ENCODE data around the gene TTYH3. TPM values are rescaled to one million over a fixed set of nuclear protein-coding genes. Genes with fewer than 3 reads are reported as not detected.

TTYH3 gene
- total and polyA plus RNA-seq, 2 of the 13 experiments (the other 11 are each of a cell fraction or from before 2014, with no cell fraction given), result 26.3 to 50.0 TPM

GRCh38 chr7:2639695-2640481 lies 8.1 kb downstream of the TTYH3 start (continued):
- no peak for TF ChIP-seq ZNF609 (CRISPR knock-in tag; IDR thresholded peaks at IDR 0.05; ENCODE audit: borderline replicate concordance)

- peaks cover 68% of the 10 kb centered on the region for H3K79me2 ChIP-seq (ENCODE audit: insufficient read depth, low read length)
- TF ChIP-seq ZBTB38 (CRISPR knock-in tag; IDR thresholded peaks at IDR 0.05) (peak; percentile 35; the same call in 1 of the 2 replicates), THAP11 (CRISPR knock-in tag; IDR thresholded peaks at IDR 0.05) (no peak), ZNF740 (CRISPR knock-in tag; IDR thresholded peaks at IDR 0.05) (peak; percentile 38; the same call in 1 of the 2 replicates), RBFOX2 (IDR thresholded peaks at IDR 0.05; ENCODE audit: low read depth, low read length) (peak; percentile 65), ZFX (CRISPR knock-in tag; IDR thresholded peaks at IDR 0.05; ENCODE audit: low read depth) (peak; percentile 25; the same call in 1 of the 2 replicates), AGO2 (optimal IDR thresholded peaks at IDR 0.05; ENCODE audit: low read depth, low read length) (peak; percentile 68), ZNF879 (CRISPR knock-in tag; IDR thresholded peaks at IDR 0.05) (no peak), HNRNPL (IDR thresholded peaks at IDR 0.05; ENCODE audit: low read depth, low read length) (peak; percentile 88; the same call in 1 of the 2 replicates), ZNF687 (CRISPR knock-in tag; IDR thresholded peaks at IDR 0.05) (peak; percentile 42), AKAP8 (CRISPR knock-in tag; IDR thresholded peaks at IDR 0.05) (peak; percentile 83; the same call in 1 of the 2 replicates)
These were observed 8.7 kb downstream of the TTYH3 start for GRCh38 chr7:2640482-2640830.

More at GRCh38 chr7:2640482-2640830, 8.7 kb downstream of the TTYH3 start:
- DNase-seq (ENCODE audit: low spot score) (no peak), FAIRE-seq (no peak), ATAC-seq (no peak)
- Histone ChIP-seq H3K27me3 (ENCODE audit: control insufficient read depth in 1 of 2, insufficient read depth in 2 of 2, low read length in 2 of 2) (no peaks in the 10 kb centered on the region), H2AFZ (ENCODE audit: low read length) (no peak overlapping the region), H3K4me3 (replicated peaks in 1 of 3; ENCODE audit: insufficient read depth in 1 of 3, low read depth in 2 of 3, low read length in 3 of 3) (no peak overlapping the region), H3K4me1 (ENCODE audit: insufficient read depth, low read length) (peaks cover 79% of the 10 kb centered on the region), H4K20me1 (ENCODE audit: insufficient read depth, low read length) (peaks cover 39% of the 10 kb centered on the region; the same call in 1 of the 2 replicates), H3K9ac (ENCODE audit: insufficient read depth, low read depth, low read length) (no peak overlapping the region), H3K4me2 (ENCODE audit: low read depth, low read length) (no peak overlapping the region), H3K27ac (ENCODE audit: extremely low read length, insufficient read depth, low read length) (peak overlapping the region; percentile 59), H3K9me3 (ENCODE audit: low read length) (no peaks in the 10 kb centered on the region), H3K36me3 (replicated peaks in 1 of 2; ENCODE audit: control insufficient read depth in 1 of 2, insufficient read depth in 2 of 2, low read length in 2 of 2) (peaks cover 9 to 22% of the 10 kb centered on the region in 2 experiments; a peak in 3 of 5 replicates)
- intact Hi-C loops (cut with micrococcal nuclease; ENCODE audit: unreplicated experiment) (no loop called here), in situ Hi-C loops (cut with HindIII; ENCODE audit: extremely low pct_ligation_motif_present, low pct_unique_long_range_greater_than_20kb) (loop anchor here (10.0 kb wide), 1 partner anchor 76 kb away; no protein-coding TSS in a partner anchor)
- POLR2A ChIA-PET, result no interaction called here
- BruUV-seq (replicated peaks), result no TSS peak
- CTCF ChIA-PET (ENCODE audit: low intra/inter-chr PET ratio, low total read pairs), result no interaction called here
- 95% methylated on average over 7 of the region's 12 CpGs for WGBS (ENCODE audit: low lambda C conversion rate)

All from HepG2 (cell line).